SJCRH30 (cell line): ENCODE measurements around the gene BCAT1. TPM values are rescaled to one million over a fixed set of nuclear protein-coding genes. Genes with fewer than 3 reads are reported as not detected.

Experiments used
- DNase-seq, 2 experiments: peaks; one replicate each; pipeline ENCODE4 v3.0.0-alpha.2; 2015 to 2020
- H3K27ac ChIP-seq: fragments of 250-450 bp; sonication (Bioruptor Pico); 2 replicates; pipeline ENCODE4 v1.5.1; 2020; ENCODE audit warnings: mild to moderate bottlenecking, moderate library complexity
- H3K27me3 ChIP-seq: fragments of 250-450 bp; sonication (Bioruptor Pico); 2 replicates; pipeline ENCODE4 v1.5.1; 2020; ENCODE audit warnings: mild to moderate bottlenecking, moderate library complexity
- H3K36me3 ChIP-seq: fragments of 250-450 bp; sonication (Bioruptor Pico); 2 replicates; pipeline ENCODE4 v1.5.1; 2020; ENCODE audit warnings: mild to moderate bottlenecking, moderate library complexity
- H3K4me1 ChIP-seq: fragments of 250-450 bp; sonication (Bioruptor Pico); 2 replicates; pipeline ENCODE4 v1.5.1; 2020; ENCODE audit warnings: mild to moderate bottlenecking, moderate library complexity
- H3K4me3 ChIP-seq: fragments of 250-450 bp; sonication (Bioruptor Pico); 2 replicates; pipeline ENCODE4 v1.5.1; 2020; ENCODE audit warnings: mild to moderate bottlenecking, moderate library complexity
- H3K9me3 ChIP-seq: fragments of 250-450 bp; sonication (Bioruptor Pico); replicated peaks from 2 replicates; pipeline ENCODE4 v1.5.1; 2020; ENCODE audit warnings: mild to moderate bottlenecking, moderate library complexity
- total RNA-seq: library from RNA; depleted of rRNA; stranded (reverse); fragments of >200 nt; shearing (Covaris generic); gene quantifications from 2 replicates; pipeline ENCODE4 v1.2.3, GENCODE V29; 2014

The BCAT1 gene
- total RNA-seq, 1 experiment from 2014 or later = 239 TPM

DNA sequence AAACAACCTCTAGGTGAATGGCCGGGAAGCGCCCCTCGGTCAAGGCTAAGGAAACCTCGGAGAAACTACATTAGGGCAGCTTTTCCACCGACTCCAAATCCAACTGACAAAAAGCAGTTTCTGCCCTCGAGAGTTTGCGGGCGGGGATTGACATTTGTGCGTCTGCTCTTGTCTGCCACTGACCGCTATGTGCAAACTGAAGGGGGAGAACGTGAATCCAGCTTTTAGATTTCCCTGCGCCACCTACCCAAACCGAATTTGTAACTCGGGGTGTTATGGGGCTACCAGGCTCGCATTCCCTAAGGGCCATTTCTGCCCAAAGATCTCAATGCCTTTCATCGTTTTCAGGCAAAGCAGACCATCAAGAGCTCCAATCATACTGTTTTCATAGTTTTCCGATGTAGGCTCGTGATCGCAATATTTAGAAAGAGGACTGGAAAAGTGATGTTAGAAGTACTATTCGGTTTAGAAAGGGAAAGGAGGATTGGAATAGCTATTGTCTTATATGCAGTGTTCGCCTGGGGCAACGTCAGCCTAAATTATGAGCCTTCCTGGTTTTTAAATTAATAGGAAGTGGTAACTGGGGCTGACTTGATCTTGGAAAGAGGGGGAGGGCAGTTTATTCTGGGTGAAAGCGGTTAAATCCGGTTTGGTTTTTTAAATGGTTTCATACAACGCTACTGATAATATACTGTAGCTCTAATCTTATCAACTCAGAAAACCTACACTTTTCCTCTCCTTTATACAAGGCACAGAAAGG, 45.4 kb downstream of the BCAT1 start:
- DNase-seq = no peak
- H3K27ac ChIP-seq = no peak overlapping the region; the same call in 1 of the 2 replicates
- H3K4me3 ChIP-seq = no peak overlapping the region

DNA sequence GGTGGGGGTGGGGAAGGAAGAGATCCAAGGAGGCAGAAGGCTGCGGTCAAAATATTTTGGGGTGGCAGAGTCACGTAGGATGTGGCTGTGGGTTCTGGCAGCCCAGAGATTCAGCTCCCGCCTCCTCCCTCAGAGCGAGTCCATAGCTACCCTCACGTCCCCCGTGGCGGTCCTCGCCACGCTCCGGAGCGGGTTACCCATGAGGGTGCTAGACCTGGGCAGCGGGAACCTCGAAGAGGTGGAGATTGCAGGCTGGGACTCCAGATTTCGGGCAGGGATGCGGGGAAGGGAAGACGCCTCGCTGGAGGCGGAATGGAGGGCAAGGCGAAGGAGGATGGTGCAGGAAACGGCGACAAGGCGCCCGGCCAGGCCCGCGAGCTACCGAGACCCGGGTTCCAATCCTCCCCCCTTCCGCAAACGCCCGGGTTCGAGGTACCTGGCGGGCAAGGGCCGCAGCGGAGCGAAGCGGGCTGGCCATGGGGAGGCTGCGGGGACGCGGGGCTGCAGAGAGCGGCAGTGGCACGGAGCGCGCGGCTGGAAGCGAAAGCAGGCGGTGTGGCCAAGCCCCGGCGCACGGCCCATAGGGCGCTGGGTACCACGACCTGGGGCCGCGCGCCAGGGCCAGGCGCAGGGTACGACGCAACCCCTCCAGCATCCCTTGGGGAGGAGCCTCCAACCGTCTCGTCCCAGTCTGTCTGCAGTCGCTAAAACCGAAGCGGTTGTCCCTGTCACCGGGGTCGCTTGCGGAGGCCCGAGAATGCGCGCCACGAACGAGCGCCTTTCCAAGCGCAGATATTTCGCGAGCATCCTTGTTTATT, 46.2 kb downstream of the BCAT1 start:
- peaks cover 27% of the 10 kb centered on the region for H3K36me3 ChIP-seq
- peaks cover 30% of the 10 kb centered on the region for H3K4me1 ChIP-seq
- H3K27ac ChIP-seq = peak overlapping the region; percentile 94
- peak overlapping the region; percentile 61 for H3K4me3 ChIP-seq
- H3K9me3 ChIP-seq = no peaks in the 10 kb centered on the region
- DNase-seq = no peak
- no peaks in the 10 kb centered on the region for H3K27me3 ChIP-seq

More for the DNA sequence above, 45.4 kb downstream of the BCAT1 start:
- Histone ChIP-seq H3K27me3 (no peaks in the 10 kb centered on the region), H3K36me3 (peaks cover 26% of the 10 kb centered on the region), H3K9me3 (no peaks in the 10 kb centered on the region), H3K4me1 (peaks cover 30% of the 10 kb centered on the region)

DNA sequence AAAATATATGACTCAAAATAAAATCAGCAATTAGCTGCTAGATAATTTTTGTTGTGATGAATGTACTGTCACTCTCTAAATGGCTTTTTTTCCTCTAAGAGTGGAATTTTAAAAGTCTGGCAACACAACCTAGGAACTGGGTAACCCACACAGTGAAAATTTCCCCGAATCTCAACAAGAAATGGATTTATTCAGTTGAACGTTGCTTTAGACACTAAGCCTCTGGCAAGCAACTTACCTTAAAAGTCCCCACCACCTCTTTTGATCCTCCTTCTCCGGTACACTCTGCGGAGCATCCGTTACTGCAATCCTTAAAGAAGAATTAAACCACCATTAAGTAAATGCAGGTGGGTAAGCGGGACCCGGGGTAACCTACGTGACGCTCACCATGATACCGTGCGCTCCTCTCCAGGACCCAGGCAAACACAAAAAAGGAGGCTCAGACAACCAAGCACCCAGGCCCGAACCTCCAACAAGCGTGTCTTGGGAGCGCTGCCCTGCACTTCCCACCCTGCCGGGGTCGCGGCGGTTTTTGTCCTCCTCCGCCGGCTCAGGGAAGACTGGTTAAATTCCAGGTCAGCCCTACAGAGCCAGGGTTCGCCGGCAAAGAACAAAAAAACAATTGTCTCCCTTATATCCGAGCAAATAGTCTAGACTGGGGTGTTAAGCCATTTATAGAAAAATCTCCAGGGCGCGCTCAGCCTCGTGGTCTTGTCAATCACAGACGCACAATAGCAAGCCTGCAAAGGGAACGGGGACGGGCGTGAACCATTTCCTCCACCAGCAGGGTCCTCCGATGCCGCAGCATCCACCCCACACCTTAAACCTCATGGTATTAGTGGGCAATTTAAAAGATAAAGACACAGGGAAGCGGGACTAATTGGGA, 47.1 kb downstream of the BCAT1 start:
- Histone ChIP-seq H3K4me3 (peak overlapping the region; percentile 61), H3K27ac (peak overlapping the region; percentile 94), H3K27me3 (no peaks in the 10 kb centered on the region), H3K4me1 (peaks cover 30% of the 10 kb centered on the region), H3K9me3 (no peaks in the 10 kb centered on the region), H3K36me3 (peaks cover 31% of the 10 kb centered on the region)
- DNase-seq = peak; percentile 96 to 97

DNA sequence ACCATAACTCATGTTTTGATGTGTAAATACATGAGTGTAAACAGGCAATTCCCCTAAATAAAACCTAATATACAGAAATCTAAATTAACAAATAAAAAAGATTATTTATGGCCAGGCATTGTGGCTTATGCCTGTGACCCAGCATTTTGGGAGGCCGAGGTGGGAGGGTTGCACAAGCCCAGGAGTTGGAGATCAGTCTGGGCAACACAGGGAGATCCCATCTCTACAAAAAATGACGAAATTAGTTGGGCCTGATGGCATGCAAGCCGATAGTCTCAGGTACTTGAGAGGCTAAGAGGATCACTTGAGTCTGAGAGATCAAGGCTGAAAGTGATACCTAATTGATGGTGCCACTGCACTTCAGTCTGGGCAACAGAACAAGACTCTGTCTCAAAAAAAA, 48.7 kb downstream of the BCAT1 start:
- Histone ChIP-seq H3K9me3 (no peaks in the 10 kb centered on the region), H3K27me3 (no peaks in the 10 kb centered on the region), H3K4me1 (peaks cover 28% of the 10 kb centered on the region), H3K36me3 (peaks cover 47% of the 10 kb centered on the region), H3K4me3 (peak overlapping the region; percentile 61; the same call in 1 of the 2 replicates), H3K27ac (peak overlapping the region; percentile 94)
- no peak for DNase-seq

DNA sequence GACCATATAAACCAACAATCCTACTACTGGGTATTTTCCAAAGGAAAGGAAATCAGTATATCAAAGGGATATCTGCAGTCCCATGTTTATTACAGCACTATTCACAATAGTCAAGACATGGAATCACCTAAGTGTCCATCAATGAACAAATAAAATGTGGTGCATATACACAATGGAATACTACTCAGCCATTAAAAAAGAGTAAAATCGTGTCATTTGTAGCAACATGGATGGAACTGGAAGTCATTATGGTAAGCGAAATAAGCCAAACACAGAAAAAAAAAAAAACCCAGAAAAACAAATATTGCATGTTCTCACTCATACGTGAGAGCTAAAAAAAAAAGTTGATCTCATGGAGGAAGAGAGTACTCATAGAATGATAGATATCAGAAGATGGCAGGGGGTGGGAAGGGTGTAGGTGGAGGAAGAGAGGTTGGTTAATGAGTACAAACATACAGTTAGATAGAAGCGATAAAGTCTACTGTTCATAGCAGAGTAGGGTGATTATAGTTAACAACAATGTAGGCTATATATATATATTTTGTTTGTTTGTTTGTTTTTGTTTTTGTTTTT, 49.3 kb downstream of the BCAT1 start:
- Histone ChIP-seq H3K9me3 (no peaks in the 10 kb centered on the region), H3K27me3 (no peaks in the 10 kb centered on the region), H3K36me3 (peaks cover 49% of the 10 kb centered on the region), H3K27ac (no peak overlapping the region), H3K4me3 (no peak overlapping the region), H3K4me1 (peaks cover 22% of the 10 kb centered on the region)
- DNase-seq = no peak

DNA sequence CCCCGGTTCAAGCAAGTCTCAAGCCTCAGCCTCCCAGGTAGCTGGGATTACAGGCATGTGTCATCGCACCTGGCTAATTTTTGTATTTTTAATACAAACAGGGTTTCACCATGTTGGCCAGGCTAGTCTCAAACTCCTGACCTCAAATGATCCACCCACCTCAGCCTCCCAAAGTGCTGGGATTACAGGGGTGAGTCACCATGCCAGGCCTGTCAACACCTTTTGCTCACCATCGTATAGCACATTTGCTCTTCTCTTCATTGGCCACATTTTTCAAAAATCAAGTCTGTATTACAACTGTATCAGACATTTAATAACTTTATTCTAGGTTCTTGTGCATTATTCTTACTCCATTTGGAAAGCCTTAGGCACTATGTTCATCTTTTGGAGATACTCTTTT, 50.3 kb downstream of the BCAT1 start:
- peaks cover 58% of the 10 kb centered on the region for H3K36me3 ChIP-seq
- H3K9me3 ChIP-seq = no peaks in the 10 kb centered on the region
- H3K4me3 ChIP-seq = no peak overlapping the region
- no peak for DNase-seq
- H3K27ac ChIP-seq = no peak overlapping the region
- H3K4me1 ChIP-seq = peaks cover 21% of the 10 kb centered on the region
- no peaks in the 10 kb centered on the region for H3K27me3 ChIP-seq

DNA sequence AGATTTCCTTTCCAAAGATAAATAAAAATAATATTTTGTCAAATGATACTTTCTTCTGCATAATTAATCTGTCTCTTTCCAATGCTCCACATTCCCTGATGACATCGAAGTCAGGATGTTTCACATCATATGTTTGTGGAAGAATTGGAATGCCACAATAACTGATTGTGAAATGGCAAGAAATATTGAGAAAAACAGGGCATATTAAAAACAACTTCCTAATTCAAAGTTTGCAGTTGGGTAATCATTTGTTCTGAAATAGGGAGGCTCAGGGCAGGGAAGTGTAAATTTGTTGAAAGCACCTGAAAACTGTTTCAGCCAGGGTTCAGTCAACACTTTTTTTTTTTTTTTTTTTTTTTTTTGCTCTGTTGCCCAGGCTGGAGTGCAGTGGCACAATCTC, 50.7 kb downstream of the BCAT1 start:
- Histone ChIP-seq H3K4me1 (peaks cover 21% of the 10 kb centered on the region), H3K4me3 (no peak overlapping the region), H3K36me3 (peaks cover 62% of the 10 kb centered on the region), H3K9me3 (no peaks in the 10 kb centered on the region), H3K27ac (no peak overlapping the region), H3K27me3 (no peaks in the 10 kb centered on the region)
- DNase-seq = no peak

DNA sequence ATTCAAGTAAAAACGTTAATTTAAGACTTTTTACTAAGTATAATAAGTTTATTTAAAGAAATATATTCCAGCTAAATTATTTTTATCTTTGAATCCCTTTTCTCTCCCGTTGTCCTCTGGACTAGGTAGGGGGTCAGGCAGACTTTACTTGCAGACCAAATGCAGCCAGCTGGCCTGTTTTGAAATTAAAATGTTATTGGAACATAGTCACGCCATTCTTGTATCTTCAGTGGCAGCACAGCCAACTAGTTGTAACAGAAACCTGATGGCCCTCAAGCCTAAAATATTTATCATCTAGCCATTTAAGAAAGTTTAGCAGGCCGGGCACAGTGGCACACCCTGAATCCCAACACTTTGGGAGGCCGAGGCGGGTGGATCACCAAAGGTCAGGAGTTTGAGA, 52.7 kb downstream of the BCAT1 start:
- Histone ChIP-seq H3K4me3 (no peak overlapping the region), H3K27me3 (no peaks in the 10 kb centered on the region), H3K27ac (no peak overlapping the region), H3K36me3 (peaks cover 76% of the 10 kb centered on the region), H3K4me1 (peaks cover 18% of the 10 kb centered on the region), H3K9me3 (no peaks in the 10 kb centered on the region)
- no peak for DNase-seq

DNA sequence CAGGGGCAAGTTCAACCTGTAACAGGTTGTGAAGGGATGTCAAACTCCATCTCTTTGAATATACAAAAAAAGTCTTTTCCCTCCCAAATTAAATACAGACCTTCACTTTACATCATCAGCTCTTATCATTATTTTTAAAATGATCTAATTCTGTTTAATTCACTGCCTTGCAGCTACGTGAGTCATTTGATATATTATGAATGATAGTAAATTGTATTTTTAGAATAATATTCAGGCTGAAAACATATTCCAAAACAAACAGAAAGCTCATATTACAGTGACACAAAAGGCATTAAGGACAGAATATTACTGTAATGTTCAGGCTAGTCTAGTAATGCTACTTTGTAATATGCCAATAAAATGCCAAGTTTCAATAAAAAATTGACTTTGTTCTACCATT, 53.3 kb downstream of the BCAT1 start:
- no peak overlapping the region for H3K27ac ChIP-seq

DNA sequence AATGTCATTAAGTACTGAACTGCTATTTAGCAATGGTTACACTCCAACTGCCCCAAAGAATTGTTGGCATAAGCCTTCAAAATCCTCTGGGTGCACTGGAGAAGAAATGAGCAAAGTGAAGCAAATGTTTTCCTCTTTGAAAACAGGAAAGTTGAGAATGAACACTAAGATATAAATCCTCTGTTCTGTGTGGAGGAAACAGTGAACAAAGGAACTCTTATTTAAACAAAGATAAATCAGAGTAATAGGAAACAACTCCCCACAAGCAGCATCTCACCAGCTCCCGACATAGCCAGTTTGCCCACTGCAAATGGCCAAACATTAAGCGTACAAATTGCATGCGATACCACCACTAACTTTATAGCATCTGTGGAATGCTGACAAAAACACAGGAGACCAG, 54.0 kb downstream of the BCAT1 start:
- Histone ChIP-seq H3K27ac (no peak overlapping the region), H3K4me1 (peaks cover 13% of the 10 kb centered on the region)
- no peak for DNase-seq

More for the DNA sequence above, 53.3 kb downstream of the BCAT1 start:
- Histone ChIP-seq H3K4me1 (peaks cover 18% of the 10 kb centered on the region), H3K36me3 (peaks cover 81% of the 10 kb centered on the region), H3K9me3 (no peaks in the 10 kb centered on the region), H3K4me3 (no peak overlapping the region), H3K27me3 (no peaks in the 10 kb centered on the region)
- no peak for DNase-seq

DNA sequence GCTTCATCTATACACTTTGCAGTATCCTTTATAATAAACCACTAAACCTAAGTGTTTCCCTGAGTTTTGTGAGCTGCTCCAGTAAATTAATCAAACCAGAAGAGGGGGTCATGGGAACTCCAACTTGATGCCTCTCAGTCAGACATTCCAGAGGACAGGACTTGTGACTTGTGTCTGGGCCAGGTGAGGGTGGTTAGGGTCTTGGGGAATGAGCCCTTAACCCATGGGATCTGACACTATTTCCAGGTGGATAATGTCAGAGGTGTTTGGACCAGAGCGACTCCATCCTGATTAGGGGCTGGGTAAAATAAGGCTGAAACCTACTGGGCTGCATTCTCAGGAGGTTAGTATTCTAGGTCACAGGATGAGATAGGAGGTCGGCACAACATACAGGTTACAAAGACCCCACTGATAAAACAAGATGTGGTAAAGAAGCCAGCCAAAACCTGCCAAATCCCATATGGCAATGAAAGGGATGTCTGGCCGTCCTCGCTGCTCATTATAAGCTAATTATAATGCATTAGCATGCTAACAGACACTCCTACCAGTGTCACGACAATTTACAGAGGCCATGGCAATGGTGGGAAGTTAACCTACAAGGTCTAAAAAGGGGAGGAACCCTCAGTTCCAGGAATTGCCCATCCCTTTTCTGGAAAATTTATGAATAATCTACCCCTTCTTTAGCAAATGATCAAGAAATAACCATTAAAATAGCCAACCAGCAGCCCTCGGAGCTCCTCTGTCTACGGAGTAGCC, 58.7 kb downstream of the BCAT1 start:
- no peak overlapping the region for H3K4me3 ChIP-seq
- no peak for DNase-seq
- H3K27ac ChIP-seq = no peak overlapping the region
- no peaks in the 10 kb centered on the region for H3K27me3 ChIP-seq
- H3K4me1 ChIP-seq = no peaks in the 10 kb centered on the region
- H3K36me3 ChIP-seq = peaks cover 85% of the 10 kb centered on the region
- H3K9me3 ChIP-seq = no peaks in the 10 kb centered on the region

More for the DNA sequence above, 54.0 kb downstream of the BCAT1 start:
- H3K36me3 ChIP-seq = peaks cover 84% of the 10 kb centered on the region
- no peaks in the 10 kb centered on the region for H3K9me3 ChIP-seq
- no peak overlapping the region for H3K4me3 ChIP-seq
- H3K27me3 ChIP-seq = no peaks in the 10 kb centered on the region

DNA sequence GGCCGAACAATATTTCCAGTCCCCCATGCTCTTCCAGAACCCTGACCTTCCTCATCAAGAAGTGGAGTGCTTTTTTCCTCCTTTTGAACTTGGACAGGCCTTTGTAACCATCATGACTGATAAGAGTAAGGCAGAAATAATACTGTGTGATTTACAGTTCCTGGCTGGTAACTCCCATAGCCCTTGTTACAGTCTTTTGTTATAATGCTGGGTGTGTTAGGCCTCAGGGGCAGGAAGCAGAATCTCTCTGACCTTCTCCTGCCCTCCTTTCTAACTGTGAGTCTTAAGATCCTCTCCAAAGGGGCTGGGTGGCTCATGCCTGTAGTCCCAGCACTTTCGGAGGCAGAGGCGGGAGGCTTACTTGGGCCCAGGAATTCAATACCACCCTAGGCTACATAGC, 59.5 kb downstream of the BCAT1 start:
- DNase-seq = no peak
- Histone ChIP-seq H3K36me3 (peaks cover 89% of the 10 kb centered on the region), H3K9me3 (no peaks in the 10 kb centered on the region), H3K27me3 (no peaks in the 10 kb centered on the region), H3K27ac (no peak overlapping the region), H3K4me1 (no peaks in the 10 kb centered on the region), H3K4me3 (no peak overlapping the region)

DNA sequence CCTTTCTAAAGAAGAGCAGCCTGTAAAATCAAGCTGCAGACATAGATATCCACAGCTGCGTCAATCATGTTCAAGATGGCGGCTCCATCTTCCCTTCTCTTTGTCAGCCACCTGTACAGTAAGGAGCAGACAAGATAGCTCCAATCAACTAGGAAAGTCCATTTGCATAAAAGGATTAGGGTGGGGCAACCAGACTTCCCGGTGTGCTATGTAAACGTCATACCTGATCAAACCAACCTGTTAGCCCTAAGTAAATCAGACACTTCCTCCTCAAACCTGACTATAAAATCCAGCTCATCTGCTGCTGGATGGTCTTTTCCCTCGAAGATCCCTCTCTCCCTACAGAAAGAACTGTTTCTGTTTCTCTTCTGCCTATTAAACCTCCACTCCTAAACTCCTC, 60.1 kb downstream of the BCAT1 start:
- no peak overlapping the region for H3K27ac ChIP-seq
- no peaks in the 10 kb centered on the region for H3K9me3 ChIP-seq
- H3K4me1 ChIP-seq = no peaks in the 10 kb centered on the region
- no peak overlapping the region for H3K4me3 ChIP-seq
- peaks cover 89% of the 10 kb centered on the region for H3K36me3 ChIP-seq
- H3K27me3 ChIP-seq = no peaks in the 10 kb centered on the region
- no peak for DNase-seq

DNA sequence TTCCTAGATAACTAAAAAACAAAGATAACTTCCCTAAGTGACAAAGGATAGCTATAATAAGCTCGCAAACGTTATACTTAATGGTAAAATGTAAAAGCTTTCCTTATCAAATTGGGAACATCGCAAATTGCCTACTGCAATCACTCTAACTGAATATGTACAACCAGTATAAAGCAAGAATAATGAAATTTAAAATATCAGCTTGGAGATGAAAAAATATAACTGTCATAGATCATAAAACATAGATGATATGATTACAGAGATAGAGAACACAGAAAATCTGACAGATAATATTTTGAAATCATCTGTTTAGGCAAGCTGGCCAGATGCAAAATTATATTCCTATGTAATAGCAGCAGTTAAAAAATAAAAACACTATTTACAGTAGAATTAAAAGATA, 64.0 kb downstream of the BCAT1 start:
- peaks cover 84% of the 10 kb centered on the region for H3K36me3 ChIP-seq
- no peak overlapping the region for H3K4me3 ChIP-seq
- no peaks in the 10 kb centered on the region for H3K9me3 ChIP-seq
- no peak for DNase-seq
- H3K4me1 ChIP-seq = no peaks in the 10 kb centered on the region
- H3K27me3 ChIP-seq = no peaks in the 10 kb centered on the region
- no peak overlapping the region for H3K27ac ChIP-seq
